UCSD-AML1 (cell line): ENCODE data around the gene OLFM1.
"Not testable (repeated sequence)": the region's sequence is repeated elsewhere in the genome, so short reads cannot be mapped to it uniquely, and the experiment has no call there.

Experiments used
- DNase-seq: peaks from one replicate; lab custom pipeline; 2025; ENCODE audit not compliant: unreplicated experiment; lab: John Stamatoyannopoulos, UW

The OLFM1 gene

DNA sequence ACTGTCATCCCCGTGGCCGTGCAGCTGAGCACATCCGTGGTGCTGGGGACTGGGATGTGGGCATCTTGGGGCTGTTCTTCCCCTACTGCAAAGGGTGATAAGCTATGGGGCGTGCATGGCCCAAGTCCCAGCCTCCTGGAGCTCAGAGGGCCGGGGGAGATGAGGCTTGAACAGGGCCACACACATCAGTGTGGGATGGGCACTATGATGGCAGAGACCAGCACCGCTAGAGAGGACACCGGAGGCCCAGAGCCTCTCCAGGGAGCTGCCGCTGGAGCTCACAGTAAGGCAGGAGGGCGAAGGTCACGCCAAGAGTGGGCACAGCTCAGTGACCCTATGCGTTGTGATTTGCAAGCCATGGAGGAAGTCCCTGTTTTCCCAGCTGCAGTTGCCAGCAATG is 63.5 kb downstream of the OLFM1 start:
- no peak for DNase-seq

GRCh38 chr9:135151757-135152613 is 64.5 kb downstream of the OLFM1 start:
- no peak for DNase-seq

DNA sequence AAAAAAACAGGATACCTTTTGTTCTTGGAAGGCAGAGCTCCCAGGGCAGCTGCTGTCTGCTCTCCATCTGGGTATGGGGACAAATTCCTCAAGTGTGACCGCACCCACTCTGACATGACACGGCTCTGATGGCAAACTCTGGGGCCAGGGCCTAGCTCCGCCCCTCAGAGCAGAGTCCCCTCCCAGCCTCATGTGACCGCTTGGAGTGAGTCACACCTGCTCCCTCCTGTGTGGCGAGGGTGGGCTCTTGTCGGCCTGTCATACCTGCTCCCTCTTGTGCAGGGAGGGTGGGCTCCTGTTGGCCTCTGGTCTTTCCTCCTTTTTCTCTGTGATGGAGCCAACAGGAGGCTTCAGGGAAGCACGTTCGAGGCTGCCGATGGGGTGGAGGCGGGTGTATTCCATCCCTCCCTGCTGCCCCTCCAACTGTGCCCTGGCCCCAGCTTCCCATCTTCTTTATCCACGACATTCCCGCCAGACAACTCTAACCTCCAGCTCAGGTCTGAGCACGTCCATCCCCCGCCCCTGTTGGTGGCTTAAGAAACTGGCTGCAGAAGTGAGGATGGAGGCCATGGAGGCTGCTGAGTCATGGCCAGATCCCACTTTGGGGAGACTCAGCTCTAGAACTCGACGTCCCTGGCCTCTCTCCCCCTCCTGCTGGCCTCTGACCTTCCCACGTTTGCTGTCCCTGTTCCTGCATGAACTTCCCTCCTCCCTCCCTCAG is 65.3 kb downstream of the OLFM1 start:
- DNase-seq, result no peak

- no peak for DNase-seq
Observed at GRCh38 chr9:135154050-135154615, 66.7 kb downstream of the OLFM1 start.

- DNase-seq, result no peak
Observed at GRCh38 chr9:135155396-135155795, 67.9 kb downstream of the OLFM1 start.

DNA sequence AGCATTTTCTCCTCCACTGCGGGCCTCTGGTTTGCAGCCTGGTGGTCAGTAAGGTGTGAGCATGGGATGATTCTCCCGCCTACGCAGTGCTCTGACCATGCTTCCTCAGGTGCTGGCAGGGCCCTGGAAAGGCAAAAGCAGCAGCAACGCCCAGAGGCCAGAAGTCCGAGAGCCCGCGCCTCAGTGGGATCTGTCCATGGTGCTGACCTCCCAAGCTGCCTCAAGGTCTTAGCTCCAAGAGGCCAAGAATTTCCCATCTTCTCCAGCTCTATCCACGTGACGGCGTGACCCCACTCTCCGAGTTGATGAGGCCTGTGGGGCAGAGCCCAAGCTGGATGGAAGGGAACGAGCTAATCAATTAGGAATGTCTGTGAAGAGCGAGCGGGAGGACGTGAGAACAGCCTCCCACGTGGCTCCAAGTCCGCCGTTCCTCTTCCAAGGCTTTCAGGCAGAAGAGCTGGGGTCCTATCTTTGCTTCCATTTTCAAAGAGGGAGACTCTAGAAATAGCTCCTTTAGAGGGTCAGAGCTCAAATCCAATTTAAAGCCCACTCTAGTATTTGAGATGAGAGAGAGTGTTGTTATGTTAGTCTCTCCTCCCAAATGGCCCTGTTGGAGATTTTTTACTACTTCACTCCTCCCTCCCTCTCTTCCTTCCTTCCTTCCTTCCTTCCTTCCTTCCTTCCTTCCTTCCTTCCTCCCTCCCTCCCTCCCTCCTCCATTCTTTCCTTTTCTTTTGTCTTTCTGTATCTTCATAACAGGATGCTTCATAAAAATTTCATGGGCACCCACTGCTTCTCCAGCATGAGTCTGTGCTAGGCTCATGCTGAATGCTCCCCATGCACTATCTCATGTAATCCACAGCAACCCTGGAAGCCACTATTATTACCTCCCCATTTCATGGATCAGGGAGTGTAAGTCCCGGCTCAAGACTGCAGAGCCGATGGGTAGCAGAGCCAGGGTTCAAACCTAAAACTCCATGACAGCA is 69.3 kb downstream of the OLFM1 start:
- peak; percentile 47 for DNase-seq

- no peak for DNase-seq
Observed at GRCh38 chr9:135157856-135158563, 70.5 kb downstream of the OLFM1 start.

GRCh38 chr9:135158564-135158937 is 71.1 kb downstream of the OLFM1 start:
- no peak for DNase-seq

DNA sequence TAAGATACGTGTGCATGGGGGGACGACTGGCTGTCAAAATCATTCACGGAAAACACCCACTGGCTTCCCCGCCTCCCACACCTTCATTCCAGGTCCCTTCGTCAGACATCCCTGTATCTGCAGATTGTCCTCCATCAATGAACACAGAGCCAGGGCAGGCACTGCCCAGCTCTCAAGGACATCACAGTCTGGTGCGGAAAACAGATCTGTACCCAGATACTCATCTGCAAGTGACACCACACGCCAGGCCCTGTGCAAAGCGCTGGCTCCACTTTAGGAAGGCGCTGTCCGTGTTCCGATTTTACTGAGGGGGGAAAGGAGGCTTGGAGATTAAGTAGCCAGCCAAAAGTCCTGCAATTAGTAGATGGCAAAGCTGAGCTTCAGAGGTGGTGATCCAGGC is 72.3 kb downstream of the OLFM1 start:
- no peak for DNase-seq

- DNase-seq, result no peak
Observed at GRCh38 chr9:135160862-135161261, 73.4 kb downstream of the OLFM1 start.

DNA sequence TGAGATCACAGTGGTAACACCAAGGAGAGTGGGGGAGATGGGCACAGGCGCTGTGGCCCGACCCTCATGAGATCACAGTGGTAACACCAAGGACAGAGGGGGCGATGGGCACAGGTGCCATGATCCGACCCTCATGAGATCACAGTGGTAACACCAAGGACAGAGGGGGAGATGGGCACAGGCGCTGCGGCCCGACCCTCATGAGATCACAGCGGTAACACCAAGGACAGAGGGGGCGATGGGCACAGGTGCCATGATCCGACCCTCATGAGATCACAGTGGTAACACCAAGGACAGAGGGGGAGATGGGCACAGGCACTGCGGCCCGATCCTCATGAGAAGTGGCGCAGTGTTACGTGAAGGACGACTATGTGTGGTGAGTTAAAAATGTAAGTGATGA is 75.1 kb downstream of the OLFM1 start:
- not testable (repeated sequence) for DNase-seq

DNA sequence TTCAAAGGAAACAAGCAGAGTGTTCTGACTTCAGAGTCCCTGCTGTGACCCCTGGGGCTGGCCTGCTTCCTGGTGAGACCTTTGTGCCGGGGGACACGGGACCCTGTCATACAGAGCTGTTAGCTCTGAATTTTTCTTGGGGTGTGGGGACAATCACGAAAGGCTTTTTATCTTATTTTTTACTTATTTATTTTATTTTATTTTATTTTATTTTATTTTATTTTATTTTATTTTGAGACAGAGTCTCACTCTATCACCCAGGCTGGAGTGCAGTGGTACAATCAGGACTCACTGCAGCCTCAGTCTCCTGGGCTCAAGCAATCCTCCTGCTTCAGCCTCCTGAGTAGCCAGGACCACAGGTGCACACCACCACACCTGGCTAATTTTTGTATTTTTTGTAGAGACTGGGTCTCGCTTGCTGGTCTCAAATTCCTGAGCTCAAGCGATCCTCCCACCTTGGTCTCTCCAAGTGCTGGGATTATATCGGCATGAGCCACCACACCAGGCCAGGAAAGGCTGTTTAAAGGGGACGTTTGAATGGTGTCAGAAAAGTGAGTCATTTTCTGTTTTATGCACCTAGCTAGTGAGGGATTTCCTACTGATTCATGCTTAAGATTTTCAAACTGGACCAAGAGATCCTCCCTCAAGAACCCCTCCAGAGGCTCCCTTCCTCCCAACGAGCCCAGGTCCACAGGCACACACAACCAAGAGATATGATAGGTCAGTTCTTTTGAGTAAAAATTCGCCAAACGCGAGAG is 75.7 kb downstream of the OLFM1 start:
- DNase-seq, result no peak

DNA sequence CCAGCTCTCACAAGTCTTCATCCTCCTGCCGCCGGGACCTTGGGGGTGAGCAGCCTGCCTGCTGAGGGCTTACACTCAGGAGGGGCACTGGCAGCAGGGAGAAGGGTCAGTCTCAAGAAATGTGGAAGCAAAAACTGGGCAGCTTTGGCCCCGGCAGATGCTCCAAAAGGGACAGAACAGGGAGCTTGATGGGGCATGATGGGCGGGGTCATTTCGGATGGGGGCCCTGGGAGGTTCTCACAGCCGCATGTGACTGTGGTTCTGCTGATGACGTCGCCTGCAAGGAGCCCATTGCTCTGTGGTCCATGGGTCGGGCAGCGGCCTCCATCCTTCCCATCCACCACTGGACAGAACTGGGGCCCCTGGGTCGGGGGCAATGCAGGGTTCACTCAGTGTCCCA is 76.6 kb downstream of the OLFM1 start:
- no peak for DNase-seq

- DNase-seq, result no peak
Observed at GRCh38 chr9:135165003-135165711, 77.7 kb downstream of the OLFM1 start.

DNA sequence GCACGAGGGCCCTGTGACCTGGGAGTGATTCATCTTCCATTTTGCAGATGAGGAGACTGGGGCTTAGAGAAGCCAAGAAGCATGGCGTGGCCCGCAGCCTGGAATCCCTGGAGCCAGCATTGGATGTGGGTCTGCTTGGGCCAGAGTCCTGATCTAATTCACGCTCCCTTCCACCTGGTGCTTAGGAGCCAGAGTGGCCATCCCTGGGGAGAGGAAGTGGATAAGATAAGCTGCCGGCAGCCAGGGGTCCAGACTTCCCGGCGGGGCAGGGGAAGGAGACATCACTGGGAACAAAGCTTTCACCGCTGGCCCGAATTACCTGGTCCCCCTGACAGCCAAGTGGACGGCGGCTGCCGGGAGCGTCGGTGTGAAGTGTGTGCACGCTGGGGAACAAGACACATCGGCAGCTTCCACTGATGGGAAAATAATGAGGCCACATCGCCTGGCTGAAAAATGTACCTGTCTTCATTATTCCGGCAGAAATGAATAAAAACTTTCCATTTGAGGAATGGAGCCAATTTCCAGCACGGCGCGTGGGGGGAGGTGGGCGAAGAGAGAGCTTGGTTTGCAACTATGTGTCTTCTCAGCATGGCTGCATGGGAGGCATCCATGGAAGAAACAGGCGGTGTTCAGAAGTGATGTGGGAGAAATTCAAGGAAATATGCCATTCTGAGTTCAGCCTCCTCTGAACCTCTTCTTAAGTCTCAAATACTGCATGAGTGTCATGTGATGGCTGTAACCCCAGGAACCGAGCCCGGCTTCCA is 78.5 kb downstream of the OLFM1 start:
- no peak for DNase-seq

DNA sequence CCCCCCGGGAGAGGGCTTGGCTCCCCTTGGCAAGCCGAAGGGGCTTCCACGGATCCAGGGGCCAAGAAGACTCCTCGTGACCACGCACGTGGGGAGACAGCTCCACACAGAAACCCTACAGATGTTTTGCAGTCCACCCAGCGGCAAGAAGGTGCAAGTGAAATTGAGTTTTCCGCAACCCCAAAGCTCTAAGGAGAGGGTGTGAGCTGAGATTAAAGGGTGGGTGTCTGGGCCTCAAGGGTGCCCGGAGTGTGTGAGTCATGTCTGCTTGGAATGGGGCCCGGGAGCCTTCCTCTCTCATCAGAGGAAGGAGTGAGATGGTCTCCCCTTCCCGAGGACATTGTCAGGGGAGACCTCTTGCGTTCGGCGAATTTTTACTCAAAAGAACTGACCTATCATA is 79.1 kb downstream of the OLFM1 start:
- DNase-seq, result no peak

DNA sequence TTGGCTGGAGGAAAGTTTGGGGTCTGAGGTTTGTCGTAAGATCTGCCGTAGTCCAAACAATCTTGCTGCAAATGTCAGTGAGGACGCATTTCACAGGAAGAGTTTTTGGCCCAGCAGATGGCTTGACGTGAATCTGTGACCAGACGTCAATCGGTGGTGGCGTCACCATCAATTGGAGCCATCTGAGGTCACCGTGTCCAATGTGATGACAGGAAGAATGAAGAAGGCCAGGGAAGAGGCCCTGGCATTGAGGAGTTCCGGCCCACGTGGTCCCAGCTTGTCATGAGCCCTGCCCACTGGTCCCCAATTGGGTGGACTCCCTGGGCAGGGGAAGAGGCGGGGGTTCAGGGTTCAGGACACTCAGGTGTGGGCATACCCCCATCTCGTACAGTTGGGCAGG is 79.9 kb downstream of the OLFM1 start:
- DNase-seq, result no peak
